ENCODE measurements around the gene CALCR. TPM values are rescaled to one million over a fixed set of nuclear protein-coding genes. Genes with fewer than 3 reads are reported as not detected.

Gene CALCR
- total and polyA plus RNA-seq, 3 donors from 2014 or later: 0.31 to 0.76 (median 0.56) TPM

DNA sequence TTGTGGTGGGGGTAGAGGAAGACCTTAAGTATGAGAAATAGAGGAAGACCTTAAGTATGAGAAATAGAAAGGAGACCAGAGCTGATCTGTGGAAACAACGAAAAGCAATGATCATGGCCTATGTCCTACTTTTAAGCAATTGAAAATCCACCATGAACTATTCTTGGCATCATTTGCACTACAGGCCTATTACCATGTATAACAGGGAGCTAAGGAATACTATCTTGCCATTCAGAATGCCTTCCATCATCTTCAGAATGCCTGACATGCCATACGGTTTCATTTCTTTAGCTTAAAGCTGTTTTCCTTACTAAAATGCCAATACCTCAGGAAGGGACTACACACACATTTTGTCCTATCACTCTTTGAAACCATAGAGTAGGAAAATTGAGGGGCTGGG, 127.0 kb downstream of the CALCR start:
- no peaks in the 10 kb centered on the region for H3K27me3 ChIP-seq
- no peak overlapping the region for H3K4me3 ChIP-seq
- H3K4me1 ChIP-seq: no peaks in the 10 kb centered on the region
- no peaks in the 10 kb centered on the region for H3K36me3 ChIP-seq (ENCODE audit: low read depth, missing control alignments)
- 71 to 80% methylated on average over 2 of the region's 2 CpGs for WGBS, 2 donors
- no peak for DNase-seq
- H3K27ac ChIP-seq: no peak overlapping the region
- TF ChIP-seq, protein P1, sequence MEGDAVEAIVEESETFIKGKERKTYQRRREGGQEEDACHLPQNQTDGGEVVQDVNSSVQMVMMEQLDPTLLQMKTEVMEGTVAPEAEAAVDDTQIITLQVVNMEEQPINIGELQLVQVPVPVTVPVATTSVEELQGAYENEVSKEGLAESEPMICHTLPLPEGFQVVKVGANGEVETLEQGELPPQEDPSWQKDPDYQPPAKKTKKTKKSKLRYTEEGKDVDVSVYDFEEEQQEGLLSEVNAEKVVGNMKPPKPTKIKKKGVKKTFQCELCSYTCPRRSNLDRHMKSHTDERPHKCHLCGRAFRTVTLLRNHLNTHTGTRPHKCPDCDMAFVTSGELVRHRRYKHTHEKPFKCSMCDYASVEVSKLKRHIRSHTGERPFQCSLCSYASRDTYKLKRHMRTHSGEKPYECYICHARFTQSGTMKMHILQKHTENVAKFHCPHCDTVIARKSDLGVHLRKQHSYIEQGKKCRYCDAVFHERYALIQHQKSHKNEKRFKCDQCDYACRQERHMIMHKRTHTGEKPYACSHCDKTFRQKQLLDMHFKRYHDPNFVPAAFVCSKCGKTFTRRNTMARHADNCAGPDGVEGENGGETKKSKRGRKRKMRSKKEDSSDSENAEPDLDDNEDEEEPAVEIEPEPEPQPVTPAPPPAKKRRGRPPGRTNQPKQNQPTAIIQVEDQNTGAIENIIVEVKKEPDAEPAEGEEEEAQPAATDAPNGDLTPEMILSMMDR (IDR thresholded peaks at IDR 0.05): no peak
- TF ChIP-seq POLR2A (IDR thresholded peaks at IDR 0.05): no peak
- intact Hi-C loops (cut with DNase I; ENCODE audit: low total_unique reads): no loop called here
- no peaks in the 10 kb centered on the region for H3K9me3 ChIP-seq

DNA sequence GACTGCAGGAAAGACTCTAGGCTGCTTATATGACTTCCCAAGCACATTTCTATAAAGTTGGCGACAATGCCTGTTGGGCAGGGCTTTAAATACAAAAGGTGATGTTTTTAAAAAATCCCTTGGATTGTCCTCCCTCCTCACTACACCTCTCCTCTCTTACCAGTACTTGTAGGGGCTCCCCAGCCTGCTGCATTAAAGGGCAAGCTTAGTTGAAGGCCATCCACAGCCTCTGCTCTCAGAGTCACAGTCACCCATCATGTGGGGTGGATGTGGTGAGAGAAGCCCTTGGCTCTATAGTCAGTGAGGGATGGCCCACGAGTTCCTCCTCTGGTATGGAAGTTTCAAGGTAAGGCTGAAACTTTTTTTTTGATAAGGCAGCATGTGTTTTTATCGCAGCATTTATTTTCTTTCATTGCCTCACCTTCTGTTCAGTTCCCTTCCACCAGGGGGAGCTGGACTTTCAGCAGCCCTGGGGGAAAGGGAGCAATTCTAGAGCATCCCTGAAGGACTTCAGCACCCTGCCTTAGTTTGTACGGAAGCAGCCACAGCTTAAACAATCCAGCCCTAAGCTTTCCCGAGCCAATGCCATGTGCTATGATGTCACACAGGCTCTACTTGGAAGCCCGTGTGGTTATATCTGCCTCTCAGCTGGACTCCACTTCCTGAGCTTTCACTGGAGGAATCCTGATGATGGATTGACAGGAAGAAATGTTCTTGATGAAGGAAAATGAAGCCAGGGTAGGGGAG, 131.9 kb downstream of the CALCR start:
- intact Hi-C loops (cut with DNase I; ENCODE audit: low total_unique reads): no loop called here
- no peak overlapping the region for H3K4me3 ChIP-seq
- no peaks in the 10 kb centered on the region for H3K4me1 ChIP-seq
- WGBS, 2 donors: 41 to 43% methylated on average over 6 of the region's 6 CpGs
- H3K36me3 ChIP-seq (ENCODE audit: low read depth, missing control alignments): no peaks in the 10 kb centered on the region
- H3K27me3 ChIP-seq: no peaks in the 10 kb centered on the region
- H3K27ac ChIP-seq: no peak overlapping the region
- peak; percentile 55 for DNase-seq
- TF ChIP-seq, protein P1 (IDR thresholded peaks at IDR 0.05): peak in 2 of 3 experiments; percentile 34 to 60
- no peak for TF ChIP-seq POLR2A (IDR thresholded peaks at IDR 0.05)
- no peaks in the 10 kb centered on the region for H3K9me3 ChIP-seq

DNA sequence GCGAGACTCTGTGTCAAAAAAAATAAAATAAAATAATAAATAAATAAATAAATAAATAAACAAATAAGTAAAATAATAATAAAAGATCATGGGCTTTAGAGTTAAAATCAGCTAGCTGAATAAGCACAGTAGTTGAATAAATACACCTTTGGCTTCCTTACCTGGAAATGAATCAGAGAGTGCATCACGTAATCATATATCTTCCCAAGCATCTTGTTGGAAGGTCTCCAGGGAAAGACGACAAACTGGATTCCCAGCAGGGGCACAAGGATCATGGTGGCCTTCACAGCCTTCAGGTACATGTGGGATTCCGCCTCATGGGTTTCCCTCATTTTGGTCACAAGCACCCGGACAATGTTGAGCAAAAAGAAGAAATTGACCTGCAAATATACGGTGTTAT, 138.7 kb downstream of the CALCR start:
- WGBS, 2 donors: 88 to 98% methylated on average over 6 of the region's 6 CpGs

DNA sequence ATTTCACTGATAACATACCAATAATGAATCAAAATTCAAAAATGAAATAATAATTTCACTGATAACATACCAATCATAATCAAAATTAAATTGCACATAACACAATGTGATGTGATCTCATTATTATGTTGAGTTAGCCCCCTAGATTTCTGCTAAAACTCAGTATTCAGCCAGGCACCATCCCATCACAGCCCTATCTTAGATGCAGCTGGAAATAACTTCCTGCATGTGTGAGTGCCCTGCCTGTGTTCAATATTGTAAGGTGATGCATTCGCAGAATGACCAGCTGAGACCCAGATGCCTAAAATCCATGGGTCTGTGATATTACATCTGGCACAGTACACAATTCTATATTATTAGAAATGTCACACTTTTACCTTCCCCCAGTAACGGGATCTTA, 142.4 kb downstream of the CALCR start:
- Histone ChIP-seq H3K36me3 (ENCODE audit: low read depth, missing control alignments) (no peaks in the 10 kb centered on the region), H3K27me3 (no peaks in the 10 kb centered on the region), H3K4me3 (no peak overlapping the region), H3K4me1 (no peaks in the 10 kb centered on the region), H3K9me3 (no peaks in the 10 kb centered on the region), H3K27ac (no peak overlapping the region)
- DNase-seq: no peak
- WGBS, 2 donors: 89 to 94% methylated on average over 2 of the region's 2 CpGs
- intact Hi-C loops (cut with DNase I; ENCODE audit: low total_unique reads): no loop called here
- TF ChIP-seq, protein P1 (IDR thresholded peaks at IDR 0.05): no peak
- no peak for TF ChIP-seq POLR2A (IDR thresholded peaks at IDR 0.05)

More for the DNA sequence above, 138.7 kb downstream of the CALCR start:
- no peaks in the 10 kb centered on the region for H3K9me3 ChIP-seq
- no peaks in the 10 kb centered on the region for H3K27me3 ChIP-seq
- no peak for TF ChIP-seq POLR2A (IDR thresholded peaks at IDR 0.05)
- TF ChIP-seq, protein P1 (IDR thresholded peaks at IDR 0.05): no peak
- no peak overlapping the region for H3K4me3 ChIP-seq
- H3K4me1 ChIP-seq: no peaks in the 10 kb centered on the region
- no peak overlapping the region for H3K27ac ChIP-seq
- intact Hi-C loops (cut with DNase I; ENCODE audit: low total_unique reads): no loop called here
- DNase-seq: no peak
- H3K36me3 ChIP-seq (ENCODE audit: low read depth, missing control alignments): no peaks in the 10 kb centered on the region
